Endothelial cell of umbilical vein (primary cell): ENCODE data around the gene ANGPTL4. TPM values are rescaled to one million over a fixed set of nuclear protein-coding genes. Genes with fewer than 3 reads are reported as not detected.

ENCODE experiments used
- BruUV-seq: library from RNA; stranded (reverse); fragments of 400-500 nt; replicated peaks from 2 replicates; lab custom pipeline; 2021; lab: Mats Ljungman, UMichigan
- CTCF ChIA-PET: fragments of 300-600, 350-600 bp; sonication (Branson Sonifier 250); formaldehyde crosslinking; loops from one replicate; lab custom pipeline; 2021; ENCODE audit warnings: antibody characterized with exemption, inconsistent platforms; lab: Charles Lee
- POLR2A ChIA-PET: fragments of 300-600, 350-600 bp; sonication (Branson Sonifier 250); formaldehyde crosslinking; loops from one replicate; lab custom pipeline; 2021; ENCODE audit warnings: antibody characterized with exemption, inconsistent platforms; lab: Charles Lee
- DNase-seq: peaks from one replicate; pipeline ENCODE4 v3.0.0-alpha.2; 2011; ENCODE audit warnings: low read depth, low spot score
- FAIRE-seq: peaks from 2 replicates; lab custom pipeline; 2011; peaks lifted over from hg19 to GRCh38; lab: Jason Lieb, UNC
- H2AFZ ChIP-seq: 2 replicates; pipeline ENCODE4 v1.6.0; 2012; ENCODE audit warnings: low read depth, low read length, control low read depth, inconsistent platforms
- H3K27ac ChIP-seq: 2 replicates; pipeline ENCODE4 v1.5.1; 2011; ENCODE audit warnings: low read depth, mild to moderate bottlenecking, control low read depth, low read length, moderate library complexity; ENCODE audit not compliant: insufficient read depth
- H3K27me3 ChIP-seq, 2 experiments: 2 replicates each; pipeline versions ENCODE4 v1.6.0 to v1.6.1; 2011; ENCODE audit warnings: low read length in 2 of 2, mixed read lengths in 1 of 2; ENCODE audit not compliant: control insufficient read depth in 2 of 2, insufficient read depth in 2 of 2
- H3K36me3 ChIP-seq, 2 experiments: 2 replicates in 1 of 2; 3 replicates in 1 of 2; pipeline ENCODE4 v1.5.1; 2011; ENCODE audit warnings: low read length in 2 of 2, mild to moderate bottlenecking in 1 of 2, moderate library complexity in 1 of 2; ENCODE audit not compliant: control insufficient read depth in 2 of 2, insufficient read depth in 2 of 2; ENCODE audit errors: extremely low read depth in 1 of 2
- H3K4me1 ChIP-seq: 3 replicates; pipeline ENCODE4 v1.5.1; 2011; ENCODE audit warnings: mild to moderate bottlenecking, low read length; ENCODE audit not compliant: control insufficient read depth, insufficient read depth; ENCODE audit errors: extremely low read depth
- H3K4me2 ChIP-seq: 2 replicates; pipeline ENCODE4 v1.6.1; 2011; ENCODE audit warnings: low read length, control low read depth, mixed read lengths; ENCODE audit not compliant: insufficient read depth
- H3K4me3 ChIP-seq, 3 experiments: fragments of 200-600 bp in 1 of 3; sonication (generic), shearing (Covaris generic) in 1 of 3; replicated peaks in 1 of 3; 2 replicates each; pipeline ENCODE4 v1.5.1; 2011 to 2016; ENCODE audit warnings: control low read depth in 3 of 3, low read length in 3 of 3, mild to moderate bottlenecking in 2 of 3, inconsistent platforms in 1 of 3, low read depth in 1 of 3, moderate library complexity in 1 of 3; ENCODE audit not compliant: insufficient read depth in 1 of 3
- H3K79me2 ChIP-seq: 2 replicates; pipeline ENCODE4 v1.6.0; 2012; ENCODE audit warnings: low read length, inconsistent platforms; ENCODE audit not compliant: control insufficient read depth, insufficient read depth
- H3K9ac ChIP-seq: replicated peaks from 2 replicates; pipeline ENCODE3; 2011; ENCODE audit warnings: low read length, control low read depth; ENCODE audit not compliant: insufficient read depth; ENCODE audit errors: extremely low read depth
- H3K9me1 ChIP-seq: replicated peaks from 3 replicates; pipeline ENCODE4 v1.6.0; 2011; ENCODE audit warnings: mild to moderate bottlenecking, low read length; ENCODE audit not compliant: control insufficient read depth, insufficient read depth; ENCODE audit errors: extremely low read depth
- H3K9me3 ChIP-seq: replicated peaks from 2 replicates; pipeline ENCODE4 v1.5.1; 2012; ENCODE audit warnings: low read length, inconsistent platforms; ENCODE audit not compliant: control insufficient read depth, insufficient read depth
- H4K20me1 ChIP-seq: replicated peaks from 2 replicates; pipeline ENCODE3; 2011; ENCODE audit warnings: mild to moderate bottlenecking, low read length; ENCODE audit not compliant: control insufficient read depth, insufficient read depth; ENCODE audit errors: extremely low read depth
- CTCF ChIP-seq, 2 donors: IDR thresholded peaks; 1 replicate in 1 of 2; 2 replicates in 1 of 2; pipeline ENCODE4 v1.5.1; 2011; ENCODE audit warnings: low read length in 2 of 2, mild to moderate bottlenecking in 2 of 2, moderate library complexity in 2 of 2, control low read depth in 1 of 2, inconsistent platforms in 1 of 2, low read depth in 1 of 2; ENCODE audit not compliant: insufficient read depth in 1 of 2; ENCODE audit errors: extremely low read depth in 1 of 2
- EZH2 ChIP-seq: IDR thresholded peaks from 2 replicates; pipeline ENCODE4 v1.6.1; 2012; ENCODE audit warnings: borderline replicate concordance, low read depth, mild to moderate bottlenecking, moderate library complexity, low read length, inconsistent platforms; ENCODE audit not compliant: severe bottlenecking
- FOS ChIP-seq: IDR thresholded peaks from 2 replicates; pipeline ENCODE4 v1.6.1; 2011; ENCODE audit warnings: mild to moderate bottlenecking, low read length, moderate library complexity, borderline replicate concordance; ENCODE audit not compliant: insufficient read depth
- GATA2 ChIP-seq: IDR thresholded peaks from 2 replicates; pipeline ENCODE4 v1.7.0; 2011; ENCODE audit warnings: low read depth, mild to moderate bottlenecking, moderate library complexity, mixed read lengths, low read length; ENCODE audit not compliant: insufficient read length, insufficient read depth
- JUN ChIP-seq: IDR thresholded peaks from 2 replicates; pipeline ENCODE4 v1.6.1; 2011; ENCODE audit warnings: borderline replicate concordance, low read depth; ENCODE audit not compliant: insufficient read length, insufficient read depth
- MAX ChIP-seq: IDR thresholded peaks from 2 replicates; pipeline ENCODE4 v1.6.1; 2011; ENCODE audit not compliant: insufficient read depth, insufficient read length
- MYC ChIP-seq: IDR thresholded peaks from one replicate; pipeline ENCODE4 v1.6.1; 2011; ENCODE audit warnings: mild to moderate bottlenecking, low read depth, low read length
- POLR2A ChIP-seq: IDR thresholded peaks from 2 replicates; pipeline ENCODE4 v1.6.1; 2012; ENCODE audit warnings: low read depth, mild to moderate bottlenecking, control low read depth, low read length
- POLR2AphosphoS5 ChIP-seq: IDR thresholded peaks from 2 replicates; pipeline ENCODE4 v1.6.1; 2012; ENCODE audit warnings: low read depth, mild to moderate bottlenecking, control low read depth, low read length, moderate library complexity; ENCODE audit not compliant: insufficient read depth
- dilution Hi-C: fragments of 300-500 bp; cut with MboI; formaldehyde crosslinking; loops from one replicate; pipeline ENCODE4 v1.15.0; 2019; ENCODE audit warnings: low sequenced_read_pairs; ENCODE audit not compliant: extremely low pct_ligation_motif_present
- intact Hi-C: fragments of 100-400 bp; cut with micrococcal nuclease; formaldehyde crosslinking; loops from one replicate; pipeline ENCODE4 v1.10.0; 2022
- polyA plus RNA-seq, 4 experiments: library from polyadenylated mRNA; depleted of rRNA in 3 of 4; stranded (reverse) in 3 of 4; unstranded in 1 of 4; fragments of >200 nt; gene quantifications; 2 replicates each; pipeline versions ENCODE4 v1.2.1 to v1.2.3, GENCODE V29; 2011 to 2012; ENCODE audit warnings: missing spikeins in 1 of 4
- total RNA-seq: library from RNA; stranded (reverse); gene quantifications from 2 replicates; pipeline ENCODE4 v1.2.3, GENCODE V29; 2021

Gene ANGPTL4
- total and polyA plus RNA-seq, 2 donors (not counting 3 experiments of a cell fraction or from before 2014, with no cell fraction given) = 3.9 to 14.1 TPM

GRCh38 chr19:8355631-8356402 lies 8.1 kb upstream of the ANGPTL4 start:
- Histone ChIP-seq H3K9me1 (no peaks in the 10 kb centered on the region), H2AFZ (no peak overlapping the region), H3K4me1 (peaks cover 28% of the 10 kb centered on the region), H3K27me3 (no peaks in the 10 kb centered on the region), H3K36me3 (no peaks in the 10 kb centered on the region), H3K4me2 (peak overlapping the region; percentile 37), H3K4me3 (no peak overlapping the region), H3K9me3 (no peaks in the 10 kb centered on the region), H3K9ac (peak overlapping the region; percentile 68), H3K79me2 (no peaks in the 10 kb centered on the region), H3K27ac (peak overlapping the region; percentile 90), H4K20me1 (no peaks in the 10 kb centered on the region)
- ChIA-PET POLR2A (interaction anchor here (0.5 to 1.8 kb wide), 7 partner anchors 8 to 68 kb away, joined by 3 to 8 read pairs (median 4); partner anchors contain the start of genes ANGPTL4, MARCHF2 and RAB11B), CTCF (interaction anchor here (0.6 to 4.9 kb wide), 17 partner anchors 8 to 224 kb away, joined by 3 to 79 read pairs (median 21); partner anchors contain the start of genes ANGPTL4, HNRNPM, MARCHF2 and RAB11B)
- DNase-seq (peak; percentile 97), FAIRE-seq (peak; percentile 100)
- dilution Hi-C loops = no loop called here
- TF ChIP-seq MAX = no peak
- TF ChIP-seq JUN = peak; percentile 93
- TF ChIP-seq POLR2AphosphoS5 = peak; percentile 99
- no peak for TF ChIP-seq CTCF (IDR thresholded peaks at IDR 0.05; ENCODE audit: extremely low read depth in 1 of 2, insufficient read depth in 1 of 2, low read depth in 1 of 2, low read length in 2 of 2)
- no peak for TF ChIP-seq EZH2
- peak; percentile 100 for TF ChIP-seq FOS
- peak; percentile 62 for TF ChIP-seq POLR2A
- TF ChIP-seq GATA2 = peak; percentile 63
- TF ChIP-seq MYC = peak; percentile 82
- intact Hi-C loops = loop anchor here (1.0 to 2.0 kb wide), 3 partner anchors 11 to 89 kb away; partner anchors contain the start of genes HNRNPM and RAB11B
- BruUV-seq = TSS peak; percentile 62
